Bronchial epithelial cell (primary cell): ENCODE measurements around the gene NRXN3. TPM values are rescaled to one million over a fixed set of nuclear protein-coding genes. Genes with fewer than 3 reads are reported as not detected.

Experiments used
- DNase-seq: peaks from one replicate; pipeline ENCODE4 v3.0.0-alpha.2; 2010; ENCODE audit warnings: low read depth
- FAIRE-seq: peaks from 2 replicates; lab custom pipeline; 2011; peaks lifted over from hg19 to GRCh38; lab: Jason Lieb, UNC
- H3K27me3 ChIP-seq: 2 replicates; pipeline ENCODE4 v1.5.1; 2011; ENCODE audit warnings: low read length; ENCODE audit not compliant: control insufficient read depth, insufficient read depth
- H3K36me3 ChIP-seq: 2 replicates; pipeline ENCODE4 v1.5.1; 2011; ENCODE audit warnings: low read length; ENCODE audit not compliant: control insufficient read depth, insufficient read depth
- H3K4me3 ChIP-seq: 2 replicates; pipeline ENCODE4 v1.5.1; 2011; ENCODE audit warnings: mild to moderate bottlenecking, low read depth, low read length, control low read depth
- total RNA-seq: library from RNA; depleted of rRNA; stranded (reverse); fragments of >200 nt; gene quantifications from 2 replicates; pipeline ENCODE4 v1.2.1, GENCODE V29; 2014
- TF ChIP-seq, protein P1 (sequence below): IDR thresholded peaks from 2 replicates; pipeline ENCODE4 v1.5.1; 2011; ENCODE audit warnings: mild to moderate bottlenecking, moderate library complexity, low read length, control low read depth, inconsistent platforms; ENCODE audit not compliant: insufficient read depth, severe bottlenecking

Gene NRXN3
- total RNA-seq, 1 donor from 2014 or later = under 0.01 TPM

GRCh38 chr14:79193689-79194477 lies 1023.7 kb downstream of the NRXN3 start:
- Histone ChIP-seq H3K36me3 (no peaks in the 10 kb centered on the region), H3K4me3 (no peak overlapping the region), H3K27me3 (no peaks in the 10 kb centered on the region)
- TF ChIP-seq, protein P1, sequence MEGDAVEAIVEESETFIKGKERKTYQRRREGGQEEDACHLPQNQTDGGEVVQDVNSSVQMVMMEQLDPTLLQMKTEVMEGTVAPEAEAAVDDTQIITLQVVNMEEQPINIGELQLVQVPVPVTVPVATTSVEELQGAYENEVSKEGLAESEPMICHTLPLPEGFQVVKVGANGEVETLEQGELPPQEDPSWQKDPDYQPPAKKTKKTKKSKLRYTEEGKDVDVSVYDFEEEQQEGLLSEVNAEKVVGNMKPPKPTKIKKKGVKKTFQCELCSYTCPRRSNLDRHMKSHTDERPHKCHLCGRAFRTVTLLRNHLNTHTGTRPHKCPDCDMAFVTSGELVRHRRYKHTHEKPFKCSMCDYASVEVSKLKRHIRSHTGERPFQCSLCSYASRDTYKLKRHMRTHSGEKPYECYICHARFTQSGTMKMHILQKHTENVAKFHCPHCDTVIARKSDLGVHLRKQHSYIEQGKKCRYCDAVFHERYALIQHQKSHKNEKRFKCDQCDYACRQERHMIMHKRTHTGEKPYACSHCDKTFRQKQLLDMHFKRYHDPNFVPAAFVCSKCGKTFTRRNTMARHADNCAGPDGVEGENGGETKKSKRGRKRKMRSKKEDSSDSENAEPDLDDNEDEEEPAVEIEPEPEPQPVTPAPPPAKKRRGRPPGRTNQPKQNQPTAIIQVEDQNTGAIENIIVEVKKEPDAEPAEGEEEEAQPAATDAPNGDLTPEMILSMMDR = no peak
- DNase-seq (no peak), FAIRE-seq (no peak)

DNA sequence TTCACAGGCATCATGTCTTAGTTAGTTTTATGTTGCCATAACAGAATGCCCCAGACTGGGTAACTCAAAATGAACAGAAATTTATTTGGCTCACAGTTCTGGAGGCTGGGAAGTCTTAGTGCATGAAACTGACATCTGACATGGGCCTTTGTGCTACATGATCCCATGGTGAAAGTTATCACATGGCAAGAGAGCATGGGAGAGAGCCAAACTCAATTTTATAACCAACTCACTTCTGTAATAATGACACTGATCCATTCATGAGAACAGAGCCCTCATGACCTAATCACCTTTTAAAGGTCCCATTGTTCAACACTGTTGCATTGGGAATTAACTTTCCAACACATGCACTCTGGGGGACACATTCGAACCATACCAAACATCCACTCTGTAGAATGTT lies 1026.0 kb downstream of the NRXN3 start:
- Histone ChIP-seq H3K27me3 (no peaks in the 10 kb centered on the region), H3K36me3 (no peaks in the 10 kb centered on the region), H3K4me3 (no peak overlapping the region)
- FAIRE-seq = no peak
- DNase-seq = no peak
- TF ChIP-seq, protein P1 = no peak

DNA sequence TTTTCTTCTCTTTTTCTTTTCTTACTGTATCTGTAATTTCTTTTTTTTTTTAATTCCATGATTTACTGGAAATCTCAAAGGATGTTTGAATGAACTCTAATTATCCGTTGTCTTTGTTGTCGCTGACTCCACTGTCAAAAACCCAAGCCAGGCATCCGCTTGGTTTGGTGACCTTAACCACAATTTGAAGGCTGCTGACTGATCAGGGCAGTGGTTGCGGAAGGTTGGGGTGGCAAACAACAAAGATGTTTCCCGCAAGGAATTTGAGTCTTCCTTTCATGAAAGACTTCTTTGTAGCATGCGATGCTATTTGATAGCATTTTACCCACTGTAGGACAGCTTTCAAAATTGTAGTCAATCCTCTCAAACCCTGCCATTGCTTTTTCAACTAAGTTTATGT lies 1027.3 kb downstream of the NRXN3 start:
- no peak for FAIRE-seq
- TF ChIP-seq, protein P1 = no peak

DNA sequence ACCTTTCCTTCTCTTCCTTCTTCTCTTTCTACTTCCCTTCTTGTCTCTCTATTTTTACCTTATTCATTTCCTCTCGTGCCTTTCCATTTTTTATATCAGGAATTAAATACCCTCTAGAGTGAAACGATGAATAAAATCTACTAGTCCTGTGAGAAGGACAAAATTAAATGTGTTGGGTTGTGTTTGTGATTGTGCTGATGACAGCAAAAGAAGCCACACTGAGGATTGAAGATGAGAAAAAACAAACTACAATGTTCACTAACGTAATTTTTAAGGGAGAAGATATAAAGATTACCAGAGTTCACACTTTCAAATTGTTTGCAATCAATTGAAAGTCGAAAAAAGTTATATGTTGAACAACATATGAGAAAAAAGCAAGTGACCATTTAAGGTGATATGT lies 1029.0 kb downstream of the NRXN3 start:
- no peak for FAIRE-seq

More for the DNA sequence above, 1027.3 kb downstream of the NRXN3 start:
- Histone ChIP-seq H3K27me3 (no peaks in the 10 kb centered on the region), H3K4me3 (no peak overlapping the region), H3K36me3 (no peaks in the 10 kb centered on the region)
- no peak for DNase-seq

GRCh38 chr14:79201564-79202207 lies 1031.5 kb downstream of the NRXN3 start:
- FAIRE-seq (no peak), DNase-seq (no peak)
- Histone ChIP-seq H3K4me3 (no peak overlapping the region), H3K36me3 (no peaks in the 10 kb centered on the region), H3K27me3 (no peaks in the 10 kb centered on the region)
- TF ChIP-seq, protein P1 = no peak

More for the DNA sequence above, 1029.0 kb downstream of the NRXN3 start:
- no peak for DNase-seq
- Histone ChIP-seq H3K27me3 (no peaks in the 10 kb centered on the region), H3K4me3 (no peak overlapping the region), H3K36me3 (no peaks in the 10 kb centered on the region)
- TF ChIP-seq, protein P1 = no peak
